Neural cell (in vitro differentiated cells): ENCODE results near the gene TADA2A.
"Not testable (repeated sequence)": the region's sequence is repeated elsewhere in the genome, so short reads cannot be mapped to it uniquely, and the experiment has no call there.

Source experiments
- EP300 ChIP-seq: fragments of 450-650 bp; conservative IDR thresholded peaks from 2 replicates; pipeline ENCODE4 v1.6.1; 2014; ENCODE audit warnings: antibody characterized with exemption, mild to moderate bottlenecking, moderate library complexity; ENCODE audit not compliant: poor library complexity, severe bottlenecking
- EZH2 ChIP-seq: fragments of 200-600, 300-800 bp; shearing (Covaris generic), sonication (generic); IDR thresholded peaks from 2 replicates; pipeline ENCODE4 v1.6.1; 2014; ENCODE audit warnings: antibody characterized with exemption, low read length, borderline replicate concordance, mild to moderate bottlenecking; ENCODE audit not compliant: insufficient read depth, poor library complexity, severe bottlenecking
- RAD21 ChIP-seq: fragments of 450-650 bp; conservative IDR thresholded peaks from 2 replicates; pipeline ENCODE4 v1.6.1; 2014; ENCODE audit warnings: antibody characterized with exemption, mild to moderate bottlenecking, moderate library complexity
- REST ChIP-seq: IDR thresholded peaks from 2 replicates; pipeline ENCODE4 v1.6.1; 2012; ENCODE audit warnings: borderline replicate concordance
- SMC3 ChIP-seq: fragments of 450-650 bp; conservative IDR thresholded peaks from 2 replicates; pipeline ENCODE4 v1.6.1; 2014; ENCODE audit warnings: antibody characterized with exemption, mild to moderate bottlenecking, moderate library complexity; ENCODE audit not compliant: poor library complexity
- TAF1 ChIP-seq: IDR thresholded peaks from 2 replicates; pipeline ENCODE4 v1.6.1; 2012; ENCODE audit warnings: low read depth
- TF ChIP-seq, protein P1 (sequence below): fragments of 450-650 bp; IDR thresholded peaks from 2 replicates; pipeline ENCODE4 v1.5.1; 2014; ENCODE audit warnings: antibody characterized with exemption, mild to moderate bottlenecking, moderate library complexity; ENCODE audit not compliant: poor library complexity, severe bottlenecking

DNA sequence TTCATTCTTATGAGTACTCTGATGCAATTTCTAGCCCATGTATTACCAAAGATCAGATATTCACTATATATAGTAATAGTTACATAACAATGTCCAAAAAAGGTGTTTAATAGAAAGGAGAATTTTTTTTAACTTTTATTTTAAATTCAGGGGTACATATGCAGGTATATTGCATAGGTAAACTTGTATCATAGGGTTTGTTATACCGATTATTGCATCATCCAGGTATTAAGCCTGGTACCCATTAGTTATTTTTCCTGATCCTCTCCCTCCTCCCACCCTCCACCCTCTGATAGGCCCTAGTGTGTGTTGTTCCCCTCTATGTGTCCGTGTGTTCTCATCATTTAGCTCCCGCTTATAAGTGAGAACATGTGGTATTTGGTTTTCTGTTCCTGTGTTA, 51.1 kb downstream of the TADA2A start:
- not testable (repeated sequence) for TF ChIP-seq EP300, RAD21, EZH2, TAF1, REST, SMC3
- TF ChIP-seq, protein P1, sequence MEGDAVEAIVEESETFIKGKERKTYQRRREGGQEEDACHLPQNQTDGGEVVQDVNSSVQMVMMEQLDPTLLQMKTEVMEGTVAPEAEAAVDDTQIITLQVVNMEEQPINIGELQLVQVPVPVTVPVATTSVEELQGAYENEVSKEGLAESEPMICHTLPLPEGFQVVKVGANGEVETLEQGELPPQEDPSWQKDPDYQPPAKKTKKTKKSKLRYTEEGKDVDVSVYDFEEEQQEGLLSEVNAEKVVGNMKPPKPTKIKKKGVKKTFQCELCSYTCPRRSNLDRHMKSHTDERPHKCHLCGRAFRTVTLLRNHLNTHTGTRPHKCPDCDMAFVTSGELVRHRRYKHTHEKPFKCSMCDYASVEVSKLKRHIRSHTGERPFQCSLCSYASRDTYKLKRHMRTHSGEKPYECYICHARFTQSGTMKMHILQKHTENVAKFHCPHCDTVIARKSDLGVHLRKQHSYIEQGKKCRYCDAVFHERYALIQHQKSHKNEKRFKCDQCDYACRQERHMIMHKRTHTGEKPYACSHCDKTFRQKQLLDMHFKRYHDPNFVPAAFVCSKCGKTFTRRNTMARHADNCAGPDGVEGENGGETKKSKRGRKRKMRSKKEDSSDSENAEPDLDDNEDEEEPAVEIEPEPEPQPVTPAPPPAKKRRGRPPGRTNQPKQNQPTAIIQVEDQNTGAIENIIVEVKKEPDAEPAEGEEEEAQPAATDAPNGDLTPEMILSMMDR: not testable (repeated sequence)
